ENCODE results near the gene CPTP.

DNA sequence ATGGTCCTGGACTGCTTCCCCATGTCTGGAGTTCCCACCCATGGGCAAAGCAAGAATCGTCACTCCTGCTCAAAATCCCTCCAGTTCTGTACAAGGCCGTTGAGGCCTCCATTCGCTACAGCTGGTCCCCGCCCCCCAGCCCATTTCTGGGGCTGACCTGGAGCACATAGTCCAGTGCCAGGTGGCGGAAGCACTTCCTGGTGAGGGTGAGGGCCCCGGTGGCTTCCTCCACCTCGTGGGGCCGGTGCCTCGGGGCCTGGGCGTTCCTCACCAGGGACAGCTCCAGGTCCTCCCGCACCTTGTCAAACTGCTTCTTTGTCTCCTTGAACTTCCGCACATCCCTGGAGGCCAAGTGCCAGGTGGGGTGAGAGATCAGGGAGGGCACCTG lies 24.3 kb upstream of the CPTP start:
- TF ChIP-seq, protein P1, sequence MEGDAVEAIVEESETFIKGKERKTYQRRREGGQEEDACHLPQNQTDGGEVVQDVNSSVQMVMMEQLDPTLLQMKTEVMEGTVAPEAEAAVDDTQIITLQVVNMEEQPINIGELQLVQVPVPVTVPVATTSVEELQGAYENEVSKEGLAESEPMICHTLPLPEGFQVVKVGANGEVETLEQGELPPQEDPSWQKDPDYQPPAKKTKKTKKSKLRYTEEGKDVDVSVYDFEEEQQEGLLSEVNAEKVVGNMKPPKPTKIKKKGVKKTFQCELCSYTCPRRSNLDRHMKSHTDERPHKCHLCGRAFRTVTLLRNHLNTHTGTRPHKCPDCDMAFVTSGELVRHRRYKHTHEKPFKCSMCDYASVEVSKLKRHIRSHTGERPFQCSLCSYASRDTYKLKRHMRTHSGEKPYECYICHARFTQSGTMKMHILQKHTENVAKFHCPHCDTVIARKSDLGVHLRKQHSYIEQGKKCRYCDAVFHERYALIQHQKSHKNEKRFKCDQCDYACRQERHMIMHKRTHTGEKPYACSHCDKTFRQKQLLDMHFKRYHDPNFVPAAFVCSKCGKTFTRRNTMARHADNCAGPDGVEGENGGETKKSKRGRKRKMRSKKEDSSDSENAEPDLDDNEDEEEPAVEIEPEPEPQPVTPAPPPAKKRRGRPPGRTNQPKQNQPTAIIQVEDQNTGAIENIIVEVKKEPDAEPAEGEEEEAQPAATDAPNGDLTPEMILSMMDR (IDR thresholded peaks at IDR 0.05) = no peak
- TF ChIP-seq POLR2A (IDR thresholded peaks at IDR 0.05) = no peak
- TF ChIP-seq POLR2AphosphoS5 (IDR thresholded peaks at IDR 0.05) = no peak

Data from prostate gland (tissue), 2 donors.